GM19351 (cell line): ENCODE data around the gene GHDC.
"Not testable (repeated sequence)": the region's sequence is repeated elsewhere in the genome, so short reads cannot be mapped to it uniquely, and the experiment has no call there.

Experiments used
- ATAC-seq: cut with Tn5 transposase; IDR thresholded peaks from one replicate; pipeline ENCODE4 v1.9.1; 2021; ENCODE audit warnings: mild to moderate bottlenecking, moderate library complexity; ENCODE audit not compliant: unreplicated experiment

GHDC gene

GRCh38 chr17:42159796-42160530 lies 34.3 kb downstream of the GHDC start:
- no peak for ATAC-seq

GRCh38 chr17:42155614-42156045 lies 38.7 kb downstream of the GHDC start:
- ATAC-seq = no peak

- ATAC-seq = no peak
Observed at GRCh38 chr17:42153919-42154742, 40.2 kb downstream of the GHDC start.

- ATAC-seq = no peak
Observed at GRCh38 chr17:42146911-42147607, 47.2 kb downstream of the GHDC start.

GRCh38 chr17:42143138-42143537 lies 51.2 kb downstream of the GHDC start:
- ATAC-seq = not testable (repeated sequence)

GRCh38 chr17:42142371-42142896 lies 51.9 kb downstream of the GHDC start:
- no peak for ATAC-seq

GRCh38 chr17:42141382-42141781 lies 52.9 kb downstream of the GHDC start:
- ATAC-seq = no peak

GRCh38 chr17:42140690-42141089 lies 53.6 kb downstream of the GHDC start:
- ATAC-seq = not testable (repeated sequence)
